Cardiac muscle cell (in vitro differentiated cells and primary cell): ENCODE data around the gene FHOD3. TPM values are rescaled to one million over a fixed set of nuclear protein-coding genes. Genes with fewer than 3 reads are reported as not detected.

Experiments
- DNase-seq, 2 donors: peaks; one replicate each; pipeline versions ENCODE4 v3.0.0 to v3.0.0-alpha.2; 2010 to 2017; ENCODE audit warnings: low read depth in 1 of 2, low spot score in 1 of 2
- H3K27ac ChIP-seq: fragments of 200-600 bp; sonication (generic); 2 replicates; pipeline ENCODE4 v1.5.1; 2016
- H3K27me3 ChIP-seq: fragments of 200-600 bp; sonication (generic); 2 replicates; pipeline ENCODE4 v1.6.0; 2016; ENCODE audit warnings: control low read depth
- H3K36me3 ChIP-seq: fragments of 200-600 bp; sonication (generic); 2 replicates; pipeline ENCODE4 v1.5.1; 2016; ENCODE audit warnings: control low read depth
- H3K4me1 ChIP-seq: fragments of 200-600 bp; sonication (generic); 2 replicates; pipeline ENCODE4 v1.8.1; 2017; ENCODE audit warnings: low read depth, mild to moderate bottlenecking, mixed run types
- H3K4me3 ChIP-seq: fragments of 200-600 bp; sonication (generic); 2 replicates; pipeline ENCODE4 v1.5.1; 2016; ENCODE audit warnings: mild to moderate bottlenecking
- H3K9me3 ChIP-seq: fragments of 200-600 bp; sonication (generic); 2 replicates; pipeline ENCODE4 v1.5.1; 2017; ENCODE audit warnings: low read depth, mild to moderate bottlenecking, control low read depth
- CTCF ChIP-seq: IDR thresholded peaks from 2 replicates; pipeline ENCODE4 v1.5.1; 2012; ENCODE audit warnings: low read depth, mild to moderate bottlenecking, low read length
- polyA plus RNA-seq: library from polyadenylated mRNA; unstranded; fragments of >200 nt; fragmentation: Nextera tagmentation; extraction: Ambion mirVana; gene quantifications from 2 replicates; pipeline ENCODE4 v1.2.1, GENCODE V29; 2016
- total RNA-seq: library from RNA; depleted of rRNA; stranded (reverse); fragments of >200 nt; gene quantifications from 2 replicates; pipeline ENCODE4 v1.2.3, GENCODE V29; 2016

FHOD3 gene
- total and polyA plus RNA-seq, 2 experiments from 2014 or later, result 127 to 347 TPM

GRCh38 chr18:36415171-36415570 is 117.7 kb downstream of the FHOD3 start:
- peak overlapping the region; percentile 55 for H3K27ac ChIP-seq
- no peaks in the 10 kb centered on the region for H3K27me3 ChIP-seq
- DNase-seq, result no peak
- no peaks in the 10 kb centered on the region for H3K9me3 ChIP-seq
- TF ChIP-seq CTCF, result no peak
- peaks cover 62% of the 10 kb centered on the region for H3K4me1 ChIP-seq
- H3K4me3 ChIP-seq, result no peak overlapping the region
- H3K36me3 ChIP-seq, result no peaks in the 10 kb centered on the region

GRCh38 chr18:36415625-36416024 is 118.1 kb downstream of the FHOD3 start:
- Histone ChIP-seq H3K36me3 (no peaks in the 10 kb centered on the region), H3K4me3 (no peak overlapping the region), H3K27me3 (no peaks in the 10 kb centered on the region), H3K9me3 (no peaks in the 10 kb centered on the region), H3K4me1 (peaks cover 67% of the 10 kb centered on the region), H3K27ac (peak overlapping the region; percentile 55)
- no peak for TF ChIP-seq CTCF
- no peak for DNase-seq

DNA sequence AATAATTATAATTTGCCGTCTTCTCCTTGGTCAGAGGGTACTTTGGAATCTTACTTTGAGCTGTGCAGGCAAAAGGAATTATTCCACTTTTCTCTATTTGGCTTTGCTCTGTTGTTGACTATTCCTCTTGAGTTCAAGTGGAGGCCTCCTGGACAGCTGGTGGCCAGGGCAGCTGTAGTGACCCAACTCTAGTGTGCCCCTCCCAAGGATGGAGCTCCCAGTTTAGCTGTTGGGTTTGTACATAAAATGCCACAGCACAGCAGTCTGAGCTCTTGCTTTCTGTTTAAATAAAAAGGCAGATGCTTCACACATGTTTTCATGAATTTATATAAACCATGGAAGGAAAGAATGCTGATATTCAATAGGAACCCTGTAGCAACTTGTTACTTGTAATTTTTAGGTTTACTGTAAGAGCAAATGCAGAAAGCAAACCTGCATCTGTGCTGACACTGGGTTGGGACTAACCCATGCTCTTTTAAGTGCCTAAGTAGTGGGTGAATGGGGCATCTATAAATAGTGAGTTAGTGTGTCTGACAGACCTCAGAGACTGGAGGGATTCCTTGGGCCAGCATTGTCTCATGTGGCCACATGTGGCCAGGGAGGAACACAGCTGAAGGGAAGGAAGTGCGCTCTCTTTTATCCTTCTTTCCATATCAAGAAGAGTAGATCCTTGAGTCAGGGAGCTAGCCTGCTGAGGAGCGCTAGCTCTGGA is 121.8 kb downstream of the FHOD3 start:
- Histone ChIP-seq H3K9me3 (no peaks in the 10 kb centered on the region), H3K36me3 (no peaks in the 10 kb centered on the region), H3K27me3 (no peaks in the 10 kb centered on the region), H3K27ac (peak overlapping the region; percentile 93), H3K4me1 (peaks cover 82% of the 10 kb centered on the region), H3K4me3 (peak overlapping the region; percentile 3)
- TF ChIP-seq CTCF, result no peak
- peak in 1 of 2 donors; percentile 73 for DNase-seq

- TF ChIP-seq CTCF, result no peak
- no peaks in the 10 kb centered on the region for H3K36me3 ChIP-seq
Measured at GRCh38 chr18:36419900-36420531, 122.5 kb downstream of the FHOD3 start.

GRCh38 chr18:36420826-36421225 is 123.3 kb downstream of the FHOD3 start:
- no peak for DNase-seq
- H3K36me3 ChIP-seq, result no peaks in the 10 kb centered on the region
- H3K9me3 ChIP-seq, result no peaks in the 10 kb centered on the region
- no peaks in the 10 kb centered on the region for H3K27me3 ChIP-seq
- TF ChIP-seq CTCF, result no peak
- peaks cover 79% of the 10 kb centered on the region for H3K4me1 ChIP-seq
- H3K4me3 ChIP-seq, result no peak overlapping the region
- H3K27ac ChIP-seq, result peak overlapping the region; percentile 93

More at GRCh38 chr18:36419900-36420531, 122.5 kb downstream of the FHOD3 start:
- Histone ChIP-seq H3K4me3 (no peak overlapping the region), H3K27me3 (no peaks in the 10 kb centered on the region), H3K27ac (peak overlapping the region; percentile 93), H3K9me3 (no peaks in the 10 kb centered on the region), H3K4me1 (peaks cover 82% of the 10 kb centered on the region)
- no peak for DNase-seq
